GM21786 (cell line): Measurements from ENCODE around the gene OR4N2.
"Not testable (repeated sequence)": the region's sequence is repeated elsewhere in the genome, so short reads cannot be mapped to it uniquely, and the experiment has no call there.

Source experiments
- ATAC-seq: cut with Tn5 transposase; IDR thresholded peaks from one replicate; pipeline ENCODE4 v1.9.1; 2021; ENCODE audit not compliant: unreplicated experiment

Gene OR4N2

GRCh38 chr14:19803470-19803869 is at the start of gene OR4N2:
OR4N2 (plus strand) TSS chr14:19803770; CDS start chr14:19827449, 23,679 bp downstream.
- ATAC-seq = not testable (repeated sequence)

GRCh38 chr14:19754172-19754571 is 49.4 kb upstream of the OR4N2 start:
- ATAC-seq = no peak

- ATAC-seq = not testable (repeated sequence)
These were observed 32.1 kb upstream of the OR4N2 start for GRCh38 chr14:19771491-19771890.

- ATAC-seq = no peak
These were observed 31.6 kb upstream of the OR4N2 start for GRCh38 chr14:19771895-19772430.

- ATAC-seq = not testable (repeated sequence)
These were observed 31.1 kb upstream of the OR4N2 start for GRCh38 chr14:19772454-19772853.

GRCh38 chr14:19773204-19773603 is 30.4 kb upstream of the OR4N2 start, which contains the start of gene OR4M1:
OR4M1 (plus strand) TSS chr14:19773504; CDS start chr14:19780323, 6,819 bp downstream.
- not testable (repeated sequence) for ATAC-seq

- ATAC-seq = no peak
These were observed 28.0 kb upstream of the OR4N2 start for GRCh38 chr14:19775587-19775986.

- ATAC-seq = not testable (repeated sequence)
These were observed 17.7 kb upstream of the OR4N2 start for GRCh38 chr14:19785848-19786247.

GRCh38 chr14:19787318-19787717 is 16.3 kb upstream of the OR4N2 start:
- ATAC-seq = not testable (repeated sequence)

GRCh38 chr14:19788150-19788549 is 15.4 kb upstream of the OR4N2 start:
- ATAC-seq = not testable (repeated sequence)

- not testable (repeated sequence) for ATAC-seq
These were observed 7.0 kb upstream of the OR4N2 start for GRCh38 chr14:19796520-19797108.

GRCh38 chr14:19799880-19800279 is 3.7 kb upstream of the OR4N2 start:
- ATAC-seq = no peak

GRCh38 chr14:19800282-19801117 is 3.1 kb upstream of the OR4N2 start:
- no peak for ATAC-seq

- ATAC-seq = no peak
These were observed 2.5 kb upstream of the OR4N2 start for GRCh38 chr14:19801118-19801464.

- ATAC-seq = not testable (repeated sequence)
These were observed 9.8 kb downstream of the OR4N2 start for GRCh38 chr14:19813171-19813920.

GRCh38 chr14:19819879-19820278 is 16.3 kb downstream of the OR4N2 start:
- ATAC-seq = not testable (repeated sequence)

GRCh38 chr14:19821016-19821415 is 17.4 kb downstream of the OR4N2 start:
- ATAC-seq = not testable (repeated sequence)

- no peak for ATAC-seq
These were observed 19.6 kb downstream of the OR4N2 start for GRCh38 chr14:19823178-19823577.

- ATAC-seq = no peak
These were observed 20.2 kb downstream of the OR4N2 start for GRCh38 chr14:19823765-19824164.

- not testable (repeated sequence) for ATAC-seq
These were observed 24.2 kb downstream of the OR4N2 start for GRCh38 chr14:19827626-19828244.

- no peak for ATAC-seq
These were observed 24.7 kb downstream of the OR4N2 start for GRCh38 chr14:19828314-19828713.
